ENCODE data around the gene IFNL2. TPM values are rescaled to one million over a fixed set of nuclear protein-coding genes. Genes with fewer than 3 reads are reported as not detected.

IFNL2 gene
- total and polyA plus RNA-seq, 9 of the 15 experiments (the other 6 are each of a cell fraction or from before 2014, with no cell fraction given): not detected

DNA sequence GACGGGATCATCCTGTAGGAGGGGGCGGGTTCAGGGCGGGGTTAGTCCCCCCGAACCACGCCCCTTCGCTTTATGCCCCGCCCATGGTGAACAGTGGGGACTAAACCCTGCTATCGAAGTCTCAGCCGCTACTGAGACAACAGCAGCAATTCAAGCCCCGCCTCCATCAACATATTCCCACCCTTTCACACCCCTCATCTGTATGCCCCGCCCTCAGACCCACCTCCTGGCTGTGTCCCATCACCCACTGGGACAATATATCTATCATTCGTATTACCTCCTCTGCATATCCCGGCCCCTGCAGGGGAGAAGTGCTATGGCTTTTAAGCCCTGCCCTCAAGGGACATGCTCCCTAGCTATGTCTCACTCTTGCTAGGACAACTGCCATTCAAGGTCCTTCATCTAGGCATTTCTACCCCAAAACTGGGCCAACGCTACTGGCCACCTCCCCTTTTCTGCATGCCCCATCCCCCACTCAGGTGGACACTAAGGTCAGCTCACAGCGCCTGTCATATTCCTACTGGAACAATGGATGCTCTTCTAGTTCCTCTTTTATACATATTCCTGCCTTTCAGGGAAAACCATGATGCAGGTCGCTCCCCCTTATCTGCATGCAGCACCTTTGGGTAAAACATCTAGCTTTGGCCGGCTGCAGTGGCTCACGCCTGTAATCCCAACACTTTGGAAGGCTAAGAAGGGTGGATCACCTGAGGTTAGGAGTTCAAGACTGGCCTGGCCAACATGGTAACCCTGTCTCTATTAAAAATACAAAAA, 40.5 kb downstream of the IFNL2 start (continued):
- TF ChIP-seq, protein P1, sequence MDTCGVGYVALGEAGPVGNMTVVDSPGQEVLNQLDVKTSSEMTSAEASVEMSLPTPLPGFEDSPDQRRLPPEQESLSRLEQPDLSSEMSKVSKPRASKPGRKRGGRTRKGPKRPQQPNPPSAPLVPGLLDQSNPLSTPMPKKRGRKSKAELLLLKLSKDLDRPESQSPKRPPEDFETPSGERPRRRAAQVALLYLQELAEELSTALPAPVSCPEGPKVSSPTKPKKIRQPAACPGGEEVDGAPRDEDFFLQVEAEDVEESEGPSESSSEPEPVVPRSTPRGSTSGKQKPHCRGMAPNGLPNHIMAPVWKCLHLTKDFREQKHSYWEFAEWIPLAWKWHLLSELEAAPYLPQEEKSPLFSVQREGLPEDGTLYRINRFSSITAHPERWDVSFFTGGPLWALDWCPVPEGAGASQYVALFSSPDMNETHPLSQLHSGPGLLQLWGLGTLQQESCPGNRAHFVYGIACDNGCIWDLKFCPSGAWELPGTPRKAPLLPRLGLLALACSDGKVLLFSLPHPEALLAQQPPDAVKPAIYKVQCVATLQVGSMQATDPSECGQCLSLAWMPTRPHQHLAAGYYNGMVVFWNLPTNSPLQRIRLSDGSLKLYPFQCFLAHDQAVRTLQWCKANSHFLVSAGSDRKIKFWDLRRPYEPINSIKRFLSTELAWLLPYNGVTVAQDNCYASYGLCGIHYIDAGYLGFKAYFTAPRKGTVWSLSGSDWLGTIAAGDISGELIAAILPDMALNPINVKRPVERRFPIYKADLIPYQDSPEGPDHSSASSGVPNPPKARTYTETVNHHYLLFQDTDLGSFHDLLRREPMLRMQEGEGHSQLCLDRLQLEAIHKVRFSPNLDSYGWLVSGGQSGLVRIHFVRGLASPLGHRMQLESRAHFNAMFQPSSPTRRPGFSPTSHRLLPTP (IDR thresholded peaks at IDR 0.05; ENCODE audit: borderline replicate concordance, extremely low read depth, insufficient read length): peak; percentile 45
- TF ChIP-seq, protein P2, sequence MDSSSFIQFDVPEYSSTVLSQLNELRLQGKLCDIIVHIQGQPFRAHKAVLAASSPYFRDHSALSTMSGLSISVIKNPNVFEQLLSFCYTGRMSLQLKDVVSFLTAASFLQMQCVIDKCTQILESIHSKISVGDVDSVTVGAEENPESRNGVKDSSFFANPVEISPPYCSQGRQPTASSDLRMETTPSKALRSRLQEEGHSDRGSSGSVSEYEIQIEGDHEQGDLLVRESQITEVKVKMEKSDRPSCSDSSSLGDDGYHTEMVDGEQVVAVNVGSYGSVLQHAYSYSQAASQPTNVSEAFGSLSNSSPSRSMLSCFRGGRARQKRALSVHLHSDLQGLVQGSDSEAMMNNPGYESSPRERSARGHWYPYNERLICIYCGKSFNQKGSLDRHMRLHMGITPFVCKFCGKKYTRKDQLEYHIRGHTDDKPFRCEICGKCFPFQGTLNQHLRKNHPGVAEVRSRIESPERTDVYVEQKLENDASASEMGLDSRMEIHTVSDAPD (CRISPR knock-in tag; IDR thresholded peaks at IDR 0.05): no peak
- TF ChIP-seq ZNF212 (CRISPR knock-in tag; IDR thresholded peaks at IDR 0.05) (no peak), KAT2B (IDR thresholded peaks at IDR 0.05; ENCODE audit: low read depth, low read length) (no peak), ZNF76 (CRISPR knock-in tag; IDR thresholded peaks at IDR 0.05; ENCODE audit: borderline replicate concordance) (no peak), MAFK (IDR thresholded peaks at IDR 0.05; ENCODE audit: low read length) (no peak), SPI1 (IDR thresholded peaks at IDR 0.05; ENCODE audit: borderline replicate concordance, low read depth, low read length) (0 out of 2 replicates have a peak, but pooled peaks have one; percentile 27), NBN (IDR thresholded peaks at IDR 0.05; ENCODE audit: low read depth) (0 out of 2 replicates have a peak, but pooled peaks have one; percentile 38), ZNF778 (CRISPR knock-in tag; IDR thresholded peaks at IDR 0.05) (no peak), FOXA3 (CRISPR knock-in tag; conservative IDR thresholded peaks at IDR 0.05 in 1 of 2, IDR thresholded peaks at IDR 0.05 in 1 of 2) (no peak), CTBP1 (IDR thresholded peaks at IDR 0.05; ENCODE audit: borderline replicate concordance) (peak; percentile 88), FOXJ2 (tag; IDR thresholded peaks at IDR 0.05) (no peak), TEAD4 (IDR thresholded peaks at IDR 0.05; ENCODE audit: low read length) (peak; percentile 76), TEAD4 (CRISPR knock-in tag; IDR thresholded peaks at IDR 0.05; ENCODE audit: borderline replicate concordance) (no peak), CHD2 (IDR thresholded peaks at IDR 0.05; ENCODE audit: low read depth, low read length) (no peak), ERF (CRISPR knock-in tag; IDR thresholded peaks at IDR 0.05) (no peak), TFAM (CRISPR knock-in tag; conservative IDR thresholded peaks at IDR 0.05) (no peak), NFIX (CRISPR knock-in tag; IDR thresholded peaks at IDR 0.05; ENCODE audit: low read depth) (no peak), ESRRB (CRISPR knock-in tag; IDR thresholded peaks at IDR 0.05; ENCODE audit: borderline replicate concordance) (no peak), ZKSCAN3 (CRISPR knock-in tag; IDR thresholded peaks at IDR 0.05) (no peak), ZNF24 (IDR thresholded peaks at IDR 0.05) (no peak), HDAC6 (IDR thresholded peaks at IDR 0.05; ENCODE audit: low read depth, low read length) (no peak)
- TF ChIP-seq, protein P3, sequence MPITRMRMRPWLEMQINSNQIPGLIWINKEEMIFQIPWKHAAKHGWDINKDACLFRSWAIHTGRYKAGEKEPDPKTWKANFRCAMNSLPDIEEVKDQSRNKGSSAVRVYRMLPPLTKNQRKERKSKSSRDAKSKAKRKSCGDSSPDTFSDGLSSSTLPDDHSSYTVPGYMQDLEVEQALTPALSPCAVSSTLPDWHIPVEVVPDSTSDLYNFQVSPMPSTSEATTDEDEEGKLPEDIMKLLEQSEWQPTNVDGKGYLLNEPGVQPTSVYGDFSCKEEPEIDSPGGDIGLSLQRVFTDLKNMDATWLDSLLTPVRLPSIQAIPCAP (CRISPR knock-in tag; IDR thresholded peaks at IDR 0.05; ENCODE audit: borderline replicate concordance): no peak

Measured in K562 (cell line).